Measurements from ENCODE around the gene ZNF256. TPM values are rescaled to one million over a fixed set of nuclear protein-coding genes. Genes with fewer than 3 reads are reported as not detected.

ZNF256 gene
- total and polyA plus RNA-seq, 2 of the 4 experiments (the other 2 are of a cell fraction): 3.0 to 7.0 TPM

DNA sequence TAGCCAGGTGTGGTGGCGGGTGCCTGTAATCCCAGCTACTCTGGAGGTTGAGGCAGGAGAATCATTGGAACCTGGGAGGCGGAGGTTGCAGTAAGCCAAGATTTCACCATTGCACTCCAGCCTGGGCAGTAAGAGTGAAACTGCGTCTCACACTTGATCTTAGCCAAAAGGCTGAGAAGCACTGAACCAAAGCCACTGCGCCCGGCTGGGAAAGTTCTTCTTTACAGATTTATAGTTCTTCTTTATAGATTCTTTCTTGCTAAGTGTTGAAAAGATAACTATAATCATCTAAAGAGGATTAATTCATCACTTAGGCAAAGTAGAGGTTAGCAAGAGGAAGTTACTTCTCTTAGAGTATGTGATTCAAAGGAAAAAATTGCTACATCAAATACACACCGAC, 42.2 kb downstream of the ZNF256 start:
- dilution Hi-C loops (cut with HindIII; ENCODE audit: low sequenced_read_pairs, unreplicated experiment): no loop called here
- Histone ChIP-seq H2BK15ac (ENCODE audit: low read depth, low read length) (no peak overlapping the region), H2BK5ac (ENCODE audit: low read depth, low read length, poor library complexity, severe bottlenecking) (no peak overlapping the region), H2BK120ac (ENCODE audit: low read depth, low read length) (no peak overlapping the region), H4K91ac (ENCODE audit: insufficient read depth, low read depth, low read length) (no peak overlapping the region), H2AK9ac (replicated peaks; ENCODE audit: low read depth, low read length, poor library complexity) (no peak overlapping the region), H3K36me3 (ENCODE audit: control insufficient read depth, insufficient read depth, low read length) (peaks cover 23% of the 10 kb centered on the region), H3K4me3 (ENCODE audit: insufficient read depth, low read depth, low read length) (no peak overlapping the region), H3K18ac (ENCODE audit: low read depth, low read length) (no peak overlapping the region), H3K14ac (replicated peaks; ENCODE audit: low read depth, low read length) (no peak overlapping the region), H3K4ac (ENCODE audit: low read depth, low read length) (no peak overlapping the region), H3K9me1 (ENCODE audit: insufficient read depth, low read length) (no peaks in the 10 kb centered on the region), H3K4me2 (ENCODE audit: low read depth, low read length) (no peak overlapping the region), H2AFZ (replicated peaks; ENCODE audit: low read length, poor library complexity) (no peak overlapping the region), H3K56ac (ENCODE audit: extremely low read depth, insufficient read depth, low read length) (no peak overlapping the region), H3K79me1 (ENCODE audit: low read depth in 1 of 2, low read length in 2 of 2) (no peaks in the 10 kb centered on the region; a peak in 2 of 4 replicates), H3K27me3 (ENCODE audit: control insufficient read depth, insufficient read depth, low read length) (no peaks in the 10 kb centered on the region), H2AK5ac (ENCODE audit: low read depth, low read length) (no peak overlapping the region), H4K20me1 (ENCODE audit: insufficient read depth, low read length) (no peaks in the 10 kb centered on the region), H3K23ac (ENCODE audit: low read depth, low read length) (no peak overlapping the region), H4K5ac (ENCODE audit: low read depth, low read length) (no peak overlapping the region), H4K8ac (ENCODE audit: low read depth in 2 of 2, low read length in 2 of 2) (no peak overlapping the region), H3K9ac (ENCODE audit: low read depth, low read length) (no peak overlapping the region), H3K27ac (ENCODE audit: insufficient read depth, low read length) (no peak overlapping the region), H3K9me3 (ENCODE audit: control insufficient read depth, insufficient read depth, low read length) (peaks cover 5% of the 10 kb centered on the region; the same call in 1 of the 2 replicates), H3K4me1 (ENCODE audit: control insufficient read depth, insufficient read depth, low read length) (no peaks in the 10 kb centered on the region), H2BK20ac (ENCODE audit: low read depth, low read length) (no peak overlapping the region)
- ChIA-PET POLR2A (ENCODE audit: unreplicated experiment) (no interaction called here), CTCF (interaction anchor here (0.6 kb wide), 1 partner anchor 382 kb away, joined by 9 read pairs; no protein-coding TSS in a partner anchor)
- 100% methylated on average over 1 of the region's 6 CpGs; no CpG with 5 or more reads in 1 of the 2 experiments for WGBS, 2 experiments (ENCODE audit: extremely low coverage in 2 of 2, insufficient read length in 1 of 2)
- intact Hi-C loops (cut with micrococcal nuclease): no loop called here
- DNase-seq (no peak), ATAC-seq (ENCODE audit: low read depth) (no peak)
- in situ Hi-C loops (cut with MboI; ENCODE audit: low sequenced_read_pairs): no loop called here
- BruUV-seq (replicated peaks): no TSS peak
- TF ChIP-seq BHLHE40 (IDR thresholded peaks at IDR 0.05; ENCODE audit: low read depth, low read length) (no peak), FOS (IDR thresholded peaks at IDR 0.05; ENCODE audit: low read depth, low read length) (no peak), POLR2A (IDR thresholded peaks at IDR 0.05; ENCODE audit: low read depth, low read length) (no peak), RCOR1 (IDR thresholded peaks at IDR 0.05; ENCODE audit: insufficient replicate concordance, low read length) (no peak), RAD21 (IDR thresholded peaks at IDR 0.05; ENCODE audit: low read length) (no peak), MAZ (IDR thresholded peaks at IDR 0.05; ENCODE audit: borderline replicate concordance, low read depth, low read length) (no peak), NFE2L2 (IDR thresholded peaks at IDR 0.05; ENCODE audit: low read depth, low read length) (no peak), CHD1 (IDR thresholded peaks at IDR 0.05; ENCODE audit: low read depth, low read length) (no peak), SMC3 (IDR thresholded peaks at IDR 0.05; ENCODE audit: low read depth, low read length) (no peak), RFX5 (IDR thresholded peaks at IDR 0.05; ENCODE audit: low read depth, low read length) (no peak), MAFK (IDR thresholded peaks at IDR 0.05; ENCODE audit: low read depth, low read length) (no peak), CEBPB (IDR thresholded peaks at IDR 0.05; ENCODE audit: low read depth, low read length) (no peak), MXI1 (IDR thresholded peaks at IDR 0.05; ENCODE audit: borderline replicate concordance, low read depth, low read length) (no peak)
- TF ChIP-seq, protein P1, sequence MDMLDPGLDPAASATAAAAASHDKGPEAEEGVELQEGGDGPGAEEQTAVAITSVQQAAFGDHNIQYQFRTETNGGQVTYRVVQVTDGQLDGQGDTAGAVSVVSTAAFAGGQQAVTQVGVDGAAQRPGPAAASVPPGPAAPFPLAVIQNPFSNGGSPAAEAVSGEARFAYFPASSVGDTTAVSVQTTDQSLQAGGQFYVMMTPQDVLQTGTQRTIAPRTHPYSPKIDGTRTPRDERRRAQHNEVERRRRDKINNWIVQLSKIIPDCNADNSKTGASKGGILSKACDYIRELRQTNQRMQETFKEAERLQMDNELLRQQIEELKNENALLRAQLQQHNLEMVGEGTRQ (IDR thresholded peaks at IDR 0.05; ENCODE audit: low read depth, low read length): no peak
- TF ChIP-seq, protein P2, sequence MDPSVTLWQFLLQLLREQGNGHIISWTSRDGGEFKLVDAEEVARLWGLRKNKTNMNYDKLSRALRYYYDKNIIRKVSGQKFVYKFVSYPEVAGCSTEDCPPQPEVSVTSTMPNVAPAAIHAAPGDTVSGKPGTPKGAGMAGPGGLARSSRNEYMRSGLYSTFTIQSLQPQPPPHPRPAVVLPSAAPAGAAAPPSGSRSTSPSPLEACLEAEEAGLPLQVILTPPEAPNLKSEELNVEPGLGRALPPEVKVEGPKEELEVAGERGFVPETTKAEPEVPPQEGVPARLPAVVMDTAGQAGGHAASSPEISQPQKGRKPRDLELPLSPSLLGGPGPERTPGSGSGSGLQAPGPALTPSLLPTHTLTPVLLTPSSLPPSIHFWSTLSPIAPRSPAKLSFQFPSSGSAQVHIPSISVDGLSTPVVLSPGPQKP (IDR thresholded peaks at IDR 0.05; ENCODE audit: borderline replicate concordance, low read depth, low read length): no peak
- TF ChIP-seq, protein P3, sequence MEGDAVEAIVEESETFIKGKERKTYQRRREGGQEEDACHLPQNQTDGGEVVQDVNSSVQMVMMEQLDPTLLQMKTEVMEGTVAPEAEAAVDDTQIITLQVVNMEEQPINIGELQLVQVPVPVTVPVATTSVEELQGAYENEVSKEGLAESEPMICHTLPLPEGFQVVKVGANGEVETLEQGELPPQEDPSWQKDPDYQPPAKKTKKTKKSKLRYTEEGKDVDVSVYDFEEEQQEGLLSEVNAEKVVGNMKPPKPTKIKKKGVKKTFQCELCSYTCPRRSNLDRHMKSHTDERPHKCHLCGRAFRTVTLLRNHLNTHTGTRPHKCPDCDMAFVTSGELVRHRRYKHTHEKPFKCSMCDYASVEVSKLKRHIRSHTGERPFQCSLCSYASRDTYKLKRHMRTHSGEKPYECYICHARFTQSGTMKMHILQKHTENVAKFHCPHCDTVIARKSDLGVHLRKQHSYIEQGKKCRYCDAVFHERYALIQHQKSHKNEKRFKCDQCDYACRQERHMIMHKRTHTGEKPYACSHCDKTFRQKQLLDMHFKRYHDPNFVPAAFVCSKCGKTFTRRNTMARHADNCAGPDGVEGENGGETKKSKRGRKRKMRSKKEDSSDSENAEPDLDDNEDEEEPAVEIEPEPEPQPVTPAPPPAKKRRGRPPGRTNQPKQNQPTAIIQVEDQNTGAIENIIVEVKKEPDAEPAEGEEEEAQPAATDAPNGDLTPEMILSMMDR (conservative IDR thresholded peaks at IDR 0.05; ENCODE audit: low read depth, low read length): no peak

All from IMR-90 (cell line).